ENCODE data around the gene TCN2. TPM values are rescaled to one million over a fixed set of nuclear protein-coding genes. Genes with fewer than 3 reads are reported as not detected.
A peak's percentile ranks its signal among the peaks of the same experiment; 100 is the strongest.
"Not testable (repeated sequence)": the region's sequence is repeated elsewhere in the genome, so short reads cannot be mapped to it uniquely, and the experiment has no call there.

TCN2 gene
- total RNA-seq (10 to 100 TPM; 30.8 to 31.3 TPM), polyA plus RNA-seq (10 to 100 TPM in 1 of 2 donors, 1 to 10 TPM in 1; 6.3 to 18.4 TPM)
- long read RNA-seq, donor 1, transcript TCN2-201 (9 exons, 2,535 nt) = major isoform, 167 of 193 reads
- long read RNA-seq, donor 1, transcript TCN2-203 (9 exons, 1,870 nt) = minor isoform, 8 of 193 reads
- long read RNA-seq, donor 1, partial matches to known transcripts = 8 of 193 reads
- long read RNA-seq, donor 1, other reads (novel, unspliced or antisense) = 6 of 193 reads
- long read RNA-seq, donor 2, transcript TCN2-201 (9 exons, 2,535 nt) = major isoform, 10 of 15 reads
- long read RNA-seq, donor 2, partial matches to known transcripts = 3 of 15 reads
- long read RNA-seq, donor 2, other reads (novel, unspliced or antisense) = 2 of 15 reads

GRCh38 chr22:30606455-30607299 is at the start of gene TCN2:
TSS of gene TCN2 (plus strand) at chr22:30607174. CDS start at chr22:30607332, 158 bp downstream.
- ATAC-seq (ENCODE audit: low FRiP score) (peak; percentile 86), DNase-seq (peak; percentile 83)
- no peaks in the 10 kb centered on the region for H3K4me1 ChIP-seq (ENCODE audit: control insufficient read depth in 1 of 2, insufficient read depth in 2 of 2, low read length in 2 of 2)
- no peak within 1 kb of the TSS for H3K27ac ChIP-seq (ENCODE audit: low read depth in 1 of 2, low read length in 2 of 2)
- no peaks in the 10 kb centered on the region for H3K27me3 ChIP-seq (ENCODE audit: control insufficient read depth in 1 of 2, insufficient read depth in 2 of 2, low read length in 1 of 2)
- WGBS, 2 donors = 1% methylated on average over 24 of the region's 24 CpGs
- intact Hi-C loops (cut with DNase I) = no loop called here
- no peaks in the 10 kb centered on the region for H3K9me3 ChIP-seq (ENCODE audit: control insufficient read depth, low read length)
- no peaks in the 10 kb centered on the region for H3K36me3 ChIP-seq (ENCODE audit: control insufficient read depth in 1 of 2, insufficient read depth in 2 of 2, low read length in 1 of 2)
- H3K4me3 ChIP-seq (ENCODE audit: low read length in 2 of 2) = peak within 1 kb of the TSS; percentile 3 to 53

- WGBS, 2 donors = 84 to 92% methylated on average over 8 of the region's 8 CpGs
- Histone ChIP-seq H3K9me3 (ENCODE audit: control insufficient read depth, low read length) (no peaks in the 10 kb centered on the region), H3K36me3 (ENCODE audit: control insufficient read depth in 1 of 2, insufficient read depth in 2 of 2, low read length in 1 of 2) (no peaks in the 10 kb centered on the region), H3K27me3 (ENCODE audit: control insufficient read depth in 1 of 2, insufficient read depth in 2 of 2, low read length in 1 of 2) (no peaks in the 10 kb centered on the region), H3K27ac (ENCODE audit: low read depth in 1 of 2, low read length in 2 of 2) (no peak overlapping the region), H3K4me3 (ENCODE audit: low read length in 2 of 2) (no peak overlapping the region), H3K4me1 (ENCODE audit: control insufficient read depth in 1 of 2, insufficient read depth in 2 of 2, low read length in 2 of 2) (no peaks in the 10 kb centered on the region)
- DNase-seq = no peak
- intact Hi-C loops (cut with DNase I) = no loop called here
- no peak for ATAC-seq (ENCODE audit: low FRiP score)
Observed at GRCh38 chr22:30557243-30557642, 49.7 kb upstream of the TCN2 start.

GRCh38 chr22:30559889-30560288 is 47.1 kb upstream of the TCN2 start:
- no peak overlapping the region for H3K27ac ChIP-seq (ENCODE audit: low read depth in 1 of 2, low read length in 2 of 2)
- H3K36me3 ChIP-seq (ENCODE audit: control insufficient read depth in 1 of 2, insufficient read depth in 2 of 2, low read length in 1 of 2) = no peaks in the 10 kb centered on the region
- H3K4me3 ChIP-seq (ENCODE audit: low read length in 2 of 2) = no peak overlapping the region
- intact Hi-C loops (cut with DNase I) = no loop called here
- no peak for DNase-seq
- 75 to 82% methylated on average over 6 of the region's 6 CpGs for WGBS, 2 donors
- H3K27me3 ChIP-seq (ENCODE audit: control insufficient read depth in 1 of 2, insufficient read depth in 2 of 2, low read length in 1 of 2) = no peaks in the 10 kb centered on the region
- H3K4me1 ChIP-seq (ENCODE audit: control insufficient read depth in 1 of 2, insufficient read depth in 2 of 2, low read length in 2 of 2) = no peaks in the 10 kb centered on the region
- H3K9me3 ChIP-seq (ENCODE audit: control insufficient read depth, low read length) = no peaks in the 10 kb centered on the region
- ATAC-seq (ENCODE audit: low FRiP score) = no peak

GRCh38 chr22:30560643-30561202 is 46.3 kb upstream of the TCN2 start:
- intact Hi-C loops (cut with DNase I) = not testable (repeated sequence)

GRCh38 chr22:30561402-30562189 is 45.4 kb upstream of the TCN2 start:
- H3K27me3 ChIP-seq (ENCODE audit: control insufficient read depth in 1 of 2, insufficient read depth in 2 of 2, low read length in 1 of 2) = no peaks in the 10 kb centered on the region
- WGBS, 2 donors = 67 to 68% methylated on average over 10 of the region's 10 CpGs
- no peaks in the 10 kb centered on the region for H3K9me3 ChIP-seq (ENCODE audit: control insufficient read depth, low read length)
- intact Hi-C loops (cut with DNase I) = no loop called here
- H3K4me1 ChIP-seq (ENCODE audit: control insufficient read depth in 1 of 2, insufficient read depth in 2 of 2, low read length in 2 of 2) = no peaks in the 10 kb centered on the region
- no peak overlapping the region for H3K27ac ChIP-seq (ENCODE audit: low read depth in 1 of 2, low read length in 2 of 2)
- H3K36me3 ChIP-seq (ENCODE audit: control insufficient read depth in 1 of 2, insufficient read depth in 2 of 2, low read length in 1 of 2) = no peaks in the 10 kb centered on the region
- no peak overlapping the region for H3K4me3 ChIP-seq (ENCODE audit: low read length in 2 of 2)
- ATAC-seq (ENCODE audit: low FRiP score) = no peak
- no peak for DNase-seq

More at GRCh38 chr22:30560643-30561202, 46.3 kb upstream of the TCN2 start:
- not testable (repeated sequence) for H3K27ac ChIP-seq (ENCODE audit: low read depth in 1 of 2, low read length in 2 of 2); ATAC-seq (ENCODE audit: low FRiP score); DNase-seq; H3K27me3 ChIP-seq (ENCODE audit: control insufficient read depth in 1 of 2, insufficient read depth in 2 of 2, low read length in 1 of 2); H3K9me3 ChIP-seq (ENCODE audit: control insufficient read depth, low read length); H3K4me3 ChIP-seq (ENCODE audit: low read length in 2 of 2); H3K4me1 ChIP-seq (ENCODE audit: control insufficient read depth in 1 of 2, insufficient read depth in 2 of 2, low read length in 2 of 2); H3K36me3 ChIP-seq (ENCODE audit: control insufficient read depth in 1 of 2, insufficient read depth in 2 of 2, low read length in 1 of 2)
- WGBS, 2 donors = 86 to 88% methylated on average over 11 of the region's 11 CpGs

- DNase-seq (no peak), ATAC-seq (ENCODE audit: low FRiP score) (no peak)
- no peaks in the 10 kb centered on the region for H3K36me3 ChIP-seq (ENCODE audit: control insufficient read depth in 1 of 2, insufficient read depth in 2 of 2, low read length in 1 of 2)
- no peak overlapping the region for H3K27ac ChIP-seq (ENCODE audit: low read depth in 1 of 2, low read length in 2 of 2)
- no peaks in the 10 kb centered on the region for H3K4me1 ChIP-seq (ENCODE audit: control insufficient read depth in 1 of 2, insufficient read depth in 2 of 2, low read length in 2 of 2)
- WGBS, 2 donors = 83 to 84% methylated on average over 6 of the region's 6 CpGs
- no peaks in the 10 kb centered on the region for H3K27me3 ChIP-seq (ENCODE audit: control insufficient read depth in 1 of 2, insufficient read depth in 2 of 2, low read length in 1 of 2)
- intact Hi-C loops (cut with DNase I) = no loop called here
- no peak overlapping the region for H3K4me3 ChIP-seq (ENCODE audit: low read length in 2 of 2)
- no peaks in the 10 kb centered on the region for H3K9me3 ChIP-seq (ENCODE audit: control insufficient read depth, low read length)
Observed at GRCh38 chr22:30562366-30562765, 44.6 kb upstream of the TCN2 start.

GRCh38 chr22:30564045-30564760 is 42.8 kb upstream of the TCN2 start:
- no peak overlapping the region for H3K4me3 ChIP-seq (ENCODE audit: low read length in 2 of 2)
- no peaks in the 10 kb centered on the region for H3K9me3 ChIP-seq (ENCODE audit: control insufficient read depth, low read length)
- H3K27ac ChIP-seq (ENCODE audit: low read depth in 1 of 2, low read length in 2 of 2) = no peak overlapping the region
- no peaks in the 10 kb centered on the region for H3K4me1 ChIP-seq (ENCODE audit: control insufficient read depth in 1 of 2, insufficient read depth in 2 of 2, low read length in 2 of 2)
- H3K36me3 ChIP-seq (ENCODE audit: control insufficient read depth in 1 of 2, insufficient read depth in 2 of 2, low read length in 1 of 2) = no peaks in the 10 kb centered on the region
- H3K27me3 ChIP-seq (ENCODE audit: control insufficient read depth in 1 of 2, insufficient read depth in 2 of 2, low read length in 1 of 2) = no peaks in the 10 kb centered on the region
- 66 to 75% methylated on average over 8 of the region's 8 CpGs for WGBS, 2 donors
- intact Hi-C loops (cut with DNase I) = no loop called here
- DNase-seq (no peak), ATAC-seq (ENCODE audit: low FRiP score) (no peak)

GRCh38 chr22:30564761-30565119 is 42.2 kb upstream of the TCN2 start:
- no peaks in the 10 kb centered on the region for H3K36me3 ChIP-seq (ENCODE audit: control insufficient read depth in 1 of 2, insufficient read depth in 2 of 2, low read length in 1 of 2)

More at GRCh38 chr22:30564761-30565119, 42.2 kb upstream of the TCN2 start:
- no peak overlapping the region for H3K4me3 ChIP-seq (ENCODE audit: low read length in 2 of 2)
- intact Hi-C loops (cut with DNase I) = no loop called here
- WGBS, 2 donors = 36 to 43% methylated on average over 3 of the region's 3 CpGs
- DNase-seq (no peak), ATAC-seq (ENCODE audit: low FRiP score) (no peak)
- no peaks in the 10 kb centered on the region for H3K4me1 ChIP-seq (ENCODE audit: control insufficient read depth in 1 of 2, insufficient read depth in 2 of 2, low read length in 2 of 2)
- no peak overlapping the region for H3K27ac ChIP-seq (ENCODE audit: low read depth in 1 of 2, low read length in 2 of 2)
- no peaks in the 10 kb centered on the region for H3K27me3 ChIP-seq (ENCODE audit: control insufficient read depth in 1 of 2, insufficient read depth in 2 of 2, low read length in 1 of 2)
- H3K9me3 ChIP-seq (ENCODE audit: control insufficient read depth, low read length) = no peaks in the 10 kb centered on the region
